SK-N-SH treated with all-trans-retinoic acid at 6 μM for 48 hours (cell line): ENCODE measurements around the gene MYO9A.

Experiments used
- BACH2 ChIP-seq: fragments of 250-450 bp; sonication (Bioruptor Pico); IDR thresholded peaks from 2 replicates; pipeline ENCODE4 v1.9.0; 2021; ENCODE audit warnings: mild to moderate bottlenecking, borderline replicate concordance
- ZC3H10 ChIP-seq: fragments of 250-450 bp; sonication (Bioruptor Pico); IDR thresholded peaks from 2 replicates; pipeline ENCODE4 v1.5.1; 2021; ENCODE audit warnings: mild to moderate bottlenecking, moderate library complexity

GRCh38 chr15:72034351-72034750 is 83.6 kb downstream of the MYO9A start:
- TF ChIP-seq BACH2 = no peak
- TF ChIP-seq ZC3H10 (CRISPR knock-in tag) = no peak
